HL-60/S4 treated with retinoic acid at 250 ng/mL for 4 days and 3 days (cell line): ENCODE measurements around the gene OXCT2.

Source experiments
- in situ Hi-C: fragments of 300-500 bp; cut with MboI; formaldehyde crosslinking; loops from 2 replicates; pipeline ENCODE4 v1.7.0; 2022; ENCODE audit warnings: low sequenced_read_pairs

Gene OXCT2

GRCh38 chr1:39737546-39738169 lies 33.5 kb downstream of the OXCT2 start:
- in situ Hi-C loops: no loop called here

- in situ Hi-C loops: no loop called here
Observed at GRCh38 chr1:39735731-39736130, 35.4 kb downstream of the OXCT2 start.

GRCh38 chr1:39733161-39733560 lies 38.0 kb downstream of the OXCT2 start:
- in situ Hi-C loops: no loop called here

- in situ Hi-C loops: no loop called here
Observed at GRCh38 chr1:39732730-39733129, 38.4 kb downstream of the OXCT2 start.

GRCh38 chr1:39729842-39730241 lies 41.3 kb downstream of the OXCT2 start:
- in situ Hi-C loops: no loop called here

- in situ Hi-C loops: no loop called here
Observed at GRCh38 chr1:39729030-39729429, 42.1 kb downstream of the OXCT2 start.

GRCh38 chr1:39727932-39728317 lies 43.2 kb downstream of the OXCT2 start:
- in situ Hi-C loops: no loop called here

GRCh38 chr1:39727221-39727931 lies 43.8 kb downstream of the OXCT2 start:
- in situ Hi-C loops: no loop called here

GRCh38 chr1:39726600-39726999 lies 44.5 kb downstream of the OXCT2 start:
- in situ Hi-C loops: no loop called here

GRCh38 chr1:39722495-39722894 lies 48.7 kb downstream of the OXCT2 start:
- in situ Hi-C loops: no loop called here

GRCh38 chr1:39721664-39722063 lies 49.5 kb downstream of the OXCT2 start:
- in situ Hi-C loops: no loop called here

GRCh38 chr1:39720094-39720999 lies 50.8 kb downstream of the OXCT2 start:
- in situ Hi-C loops: no loop called here
